GM11168 (cell line): ENCODE data around the gene CYP11A1.

Source experiments
- in situ Hi-C: fragments of 300-500 bp; cut with MboI; formaldehyde crosslinking; loops from one replicate; pipeline ENCODE4 v1.12.0; 2022; ENCODE audit warnings: low sequenced_read_pairs; ENCODE audit not compliant: unreplicated experiment

CYP11A1 gene

DNA sequence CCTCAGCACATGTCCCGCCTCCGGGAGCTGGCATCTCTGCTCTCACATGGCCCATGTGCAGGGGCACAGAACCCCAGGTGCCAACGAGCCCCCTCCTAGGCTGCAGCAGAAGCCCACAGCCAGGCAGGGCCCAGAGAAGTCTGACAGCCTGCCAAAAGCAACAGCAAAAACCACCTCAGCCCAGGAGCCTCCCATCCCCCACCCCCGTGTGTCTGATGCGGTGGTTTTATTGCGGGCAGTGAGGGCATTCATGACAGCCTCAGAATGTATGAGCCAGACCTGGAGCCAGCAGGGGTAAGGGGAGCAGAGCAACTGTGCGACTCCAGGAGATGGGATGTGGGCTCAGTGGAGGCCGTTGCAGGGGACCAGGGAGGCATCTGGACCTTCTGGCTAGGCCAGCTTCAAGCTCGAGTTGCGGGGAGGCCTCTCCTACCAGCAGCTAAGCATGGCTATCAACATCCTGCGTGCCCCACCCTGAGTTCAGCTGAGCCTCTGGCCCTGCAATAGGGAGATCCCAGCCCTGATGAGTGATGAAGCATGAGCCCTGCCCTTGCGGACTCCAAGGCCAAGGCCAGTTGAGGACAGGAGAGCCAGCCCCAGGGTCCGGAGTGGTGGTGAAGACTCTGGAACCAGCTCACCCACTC lies 52.5 kb downstream of the CYP11A1 start:
- in situ Hi-C loops, result no loop called here

DNA sequence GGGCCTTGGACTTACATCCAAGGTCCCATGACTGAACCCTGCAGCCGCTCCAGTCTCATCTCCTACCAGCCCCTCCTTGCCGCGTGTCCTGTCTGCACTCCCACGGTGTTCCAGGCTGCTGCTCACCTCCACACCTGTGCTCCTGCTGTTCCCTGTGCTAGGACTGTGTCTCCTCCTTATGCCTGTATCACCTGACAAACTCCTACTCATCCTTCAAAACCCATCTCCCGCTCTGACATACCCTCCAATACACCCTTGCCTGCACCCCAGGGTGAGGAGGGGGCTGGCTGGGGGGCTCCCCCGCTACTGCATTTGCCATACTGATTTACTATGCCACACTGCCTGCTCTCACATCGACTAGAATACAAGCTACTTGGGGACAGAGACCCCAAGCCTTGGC lies 53.6 kb downstream of the CYP11A1 start:
- in situ Hi-C loops, result no loop called here

DNA sequence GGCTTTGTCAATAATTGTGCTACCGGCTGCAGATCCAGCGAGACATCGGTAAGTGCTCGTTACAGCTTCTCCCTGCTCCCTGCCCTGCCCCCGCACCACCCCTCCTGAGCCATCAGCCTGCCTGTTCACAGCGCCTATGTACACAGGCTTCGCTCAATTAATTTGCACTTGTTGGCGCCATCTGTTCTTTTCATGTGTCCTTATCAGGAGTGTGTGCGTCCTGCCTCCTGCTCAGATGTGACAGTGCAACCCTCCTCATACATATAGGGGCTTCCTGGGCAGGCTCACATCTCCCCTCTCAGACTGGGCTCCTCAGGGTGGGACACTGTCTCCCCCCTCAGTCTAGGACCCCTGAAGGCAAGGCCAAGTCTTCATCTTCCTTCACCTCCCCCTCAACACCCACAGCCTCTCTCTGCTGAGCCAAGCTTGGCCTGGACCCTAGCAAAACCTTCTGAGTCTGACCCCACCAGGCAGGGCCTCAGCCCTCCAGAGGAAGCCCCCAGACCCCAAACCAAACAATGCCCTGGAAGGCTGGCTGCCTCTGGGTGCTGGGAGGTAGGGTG lies 54.9 kb downstream of the CYP11A1 start:
- in situ Hi-C loops, result no loop called here

DNA sequence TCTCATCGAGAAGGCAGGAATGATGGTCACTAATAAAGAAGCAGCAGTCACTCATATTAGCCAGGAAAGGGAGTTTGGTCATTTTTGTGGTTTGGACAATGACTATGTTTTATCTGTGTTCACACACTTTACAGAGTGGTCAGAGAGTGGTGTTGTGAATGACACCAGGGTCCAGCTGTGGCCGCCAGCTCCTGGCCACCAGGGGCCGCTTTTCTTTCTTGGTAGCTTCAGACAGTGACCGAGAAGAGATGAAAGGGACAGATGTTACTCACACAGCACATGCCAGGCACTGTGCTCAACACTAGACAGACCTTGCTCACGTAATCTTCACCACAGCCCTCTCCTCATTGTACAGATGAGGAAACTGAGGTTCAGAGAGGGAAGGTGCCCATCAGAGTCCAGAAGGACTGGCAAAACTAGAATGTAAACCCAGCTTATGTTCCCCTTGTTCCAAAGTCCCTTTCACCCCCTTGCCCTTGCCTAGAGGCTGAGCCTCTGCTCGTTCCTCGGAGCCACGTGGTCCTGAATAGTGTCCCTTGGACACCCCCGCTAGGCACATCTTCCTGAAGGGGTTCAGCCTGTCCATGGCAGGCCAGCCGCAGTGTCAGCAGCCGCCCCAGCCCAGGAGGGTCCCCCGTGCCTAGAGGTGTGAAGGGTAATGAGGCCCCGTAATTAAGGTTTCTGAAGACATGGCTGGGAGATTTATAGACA lies 55.6 kb downstream of the CYP11A1 start:
- in situ Hi-C loops, result no loop called here

DNA sequence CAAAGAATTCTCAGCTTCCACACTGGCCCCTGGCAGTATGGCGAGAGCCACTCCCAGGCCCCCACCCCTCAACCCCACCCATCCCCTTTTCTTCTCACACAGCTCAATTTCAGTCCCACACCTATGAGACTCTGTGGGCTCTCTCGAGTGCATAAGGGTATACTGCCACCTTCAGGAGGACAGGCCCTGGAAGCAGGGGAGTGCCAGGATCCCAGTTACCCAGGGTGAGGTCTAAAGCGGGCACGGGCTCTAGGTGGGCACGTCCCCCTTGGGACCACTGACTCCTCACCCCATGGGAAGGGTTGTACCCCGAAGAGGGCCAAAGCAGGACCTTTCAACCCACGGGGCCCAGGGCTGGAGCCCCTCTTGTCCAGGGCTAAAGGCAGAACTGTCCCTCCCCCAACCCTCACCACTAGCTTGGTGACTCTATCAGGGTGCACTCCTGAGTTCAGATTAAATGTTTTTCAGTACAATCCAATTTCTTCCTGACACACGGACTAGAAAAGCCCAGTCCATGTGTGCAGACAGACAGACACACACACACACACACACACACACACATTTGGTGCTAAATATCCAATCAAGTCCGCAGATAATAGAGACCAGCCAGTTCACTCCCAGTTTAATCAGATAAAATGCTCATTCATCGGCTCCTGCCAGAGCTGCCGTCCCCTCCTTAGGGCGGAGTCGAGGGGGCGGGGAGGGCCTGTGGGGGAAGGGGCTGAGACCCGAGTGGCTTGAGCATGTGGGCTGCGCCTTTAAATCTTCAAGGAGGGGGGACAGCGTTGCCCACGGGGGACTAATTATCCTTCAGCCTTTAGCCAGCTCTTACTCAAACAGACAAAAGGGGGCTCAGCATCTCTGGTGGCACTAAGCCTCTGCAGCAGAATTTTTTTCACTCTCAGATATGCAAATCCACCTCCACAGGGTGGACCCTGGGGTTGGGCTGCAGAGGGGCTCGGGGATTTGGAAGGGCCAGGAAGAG lies 59.3 kb downstream of the CYP11A1 start:
- in situ Hi-C loops, result loop anchor here (5.0 kb wide), 1 partner anchor 171 kb away; no protein-coding TSS in a partner anchor

DNA sequence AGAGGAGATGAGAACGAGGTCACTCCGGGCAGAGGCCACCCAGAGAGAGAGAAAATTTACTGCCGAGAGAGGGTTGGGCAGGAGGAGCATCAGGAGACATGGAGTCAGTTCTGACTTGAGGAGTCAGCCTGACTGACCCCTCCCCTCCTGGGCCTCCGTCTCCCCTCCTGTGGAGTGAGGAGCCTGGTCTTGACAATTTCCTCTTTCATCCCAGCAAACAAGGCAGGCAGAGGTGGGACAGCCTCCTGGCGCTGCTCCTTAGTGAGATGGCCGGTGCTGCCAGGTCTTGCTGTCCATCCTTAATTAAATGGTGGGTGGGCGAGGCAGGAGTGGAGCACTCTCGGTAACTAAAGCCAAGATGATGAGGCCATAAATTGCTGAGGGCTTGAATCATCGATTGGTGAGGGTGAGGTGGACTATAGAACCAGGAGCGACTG lies 60.6 kb downstream of the CYP11A1 start:
- in situ Hi-C loops, result loop anchor here (5.0 kb wide), 1 partner anchor 169 kb away; no protein-coding TSS in a partner anchor

DNA sequence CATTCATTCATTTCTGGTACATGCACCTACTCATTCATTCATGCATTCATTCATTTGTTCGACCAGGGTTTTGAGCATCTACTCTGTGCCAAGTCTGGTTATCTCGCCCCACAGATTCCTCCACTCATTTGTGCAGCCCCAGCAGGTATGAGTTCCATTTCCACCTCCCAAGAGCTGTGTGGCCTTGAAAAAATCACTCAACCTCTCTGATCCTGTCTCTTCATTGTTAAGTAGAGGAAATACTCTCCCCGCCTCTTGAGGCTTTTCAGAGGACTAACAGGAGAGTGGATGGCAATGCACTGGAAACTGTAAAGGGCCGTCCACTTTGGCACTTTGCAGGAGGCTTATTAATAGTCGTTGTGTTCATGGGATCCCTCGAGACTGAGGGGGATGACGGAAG lies 61.8 kb downstream of the CYP11A1 start:
- in situ Hi-C loops, result loop anchor here (5.0 kb wide), 1 partner anchor 168 kb away; no protein-coding TSS in a partner anchor

DNA sequence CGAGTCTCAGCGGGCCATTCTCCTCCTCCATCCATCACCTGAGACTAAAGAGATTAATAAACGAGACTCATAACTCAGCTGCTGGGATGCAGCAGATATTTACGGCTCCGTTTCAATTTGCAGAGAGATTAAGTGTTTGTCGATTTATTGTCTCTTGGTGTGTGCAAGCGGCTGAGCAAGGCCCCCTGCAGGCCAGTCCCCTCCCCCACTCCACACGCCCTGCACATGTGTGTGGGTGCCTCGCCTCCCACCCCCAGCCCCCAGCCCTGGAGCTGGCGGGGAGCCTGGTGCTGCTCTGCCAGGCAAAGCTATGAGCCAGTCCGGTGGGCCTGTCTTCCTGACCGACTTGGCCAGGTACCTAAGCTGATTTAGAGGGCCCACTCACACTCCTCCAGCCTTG lies 63.0 kb downstream of the CYP11A1 start:
- in situ Hi-C loops, result no loop called here

DNA sequence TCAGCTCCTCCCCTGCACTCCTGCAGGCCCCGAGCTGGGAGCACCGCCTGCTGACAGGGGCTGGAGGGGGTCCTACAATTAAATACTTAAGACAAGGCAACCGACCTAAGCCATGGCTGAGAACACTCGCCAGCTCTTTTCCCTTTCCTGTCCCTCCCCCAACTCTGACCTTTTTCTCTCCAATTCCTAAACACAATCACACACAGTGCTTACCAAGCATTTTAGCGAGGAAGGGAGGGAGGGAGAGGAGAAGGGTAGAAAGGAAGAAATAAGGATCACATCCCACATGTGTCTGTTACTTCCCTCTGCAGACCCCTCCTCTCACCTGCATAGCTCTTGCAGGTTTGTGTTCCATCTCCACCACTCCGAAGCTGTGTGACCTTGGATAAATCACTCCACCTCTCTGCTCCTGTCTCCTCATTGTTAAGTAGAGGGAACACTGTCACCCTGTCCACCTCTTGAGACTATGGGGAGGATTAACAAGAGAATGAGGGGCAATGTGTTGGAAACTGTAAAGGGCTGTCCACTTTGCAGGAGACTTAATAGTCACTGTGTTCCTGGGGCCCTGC lies 63.6 kb downstream of the CYP11A1 start:
- in situ Hi-C loops, result no loop called here

DNA sequence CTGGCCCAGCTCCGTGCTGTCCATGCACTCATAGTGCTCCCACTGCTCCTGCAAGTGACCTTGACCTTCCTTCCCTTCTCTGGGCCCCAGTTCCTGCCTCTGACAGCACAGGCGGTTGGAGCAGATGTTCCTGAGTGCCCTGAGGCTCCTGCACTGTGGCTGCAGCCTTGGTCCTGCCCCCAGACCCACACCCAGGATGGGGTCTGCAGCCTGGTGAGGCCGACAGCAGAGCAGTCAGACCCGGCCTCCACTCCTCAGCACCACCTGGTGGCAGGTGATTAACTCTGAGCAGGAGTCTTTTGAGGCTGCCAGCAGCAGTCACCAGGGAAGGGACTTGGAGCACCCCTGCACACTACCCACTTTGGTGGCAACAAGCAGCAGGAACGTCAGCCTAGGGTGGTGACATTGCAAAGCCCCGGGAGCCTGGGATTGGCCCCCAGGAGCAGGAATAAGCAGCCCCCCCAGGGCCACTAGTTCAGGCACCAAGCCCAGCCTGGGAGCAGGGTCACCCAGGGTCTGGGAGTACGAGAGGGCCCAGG lies 64.6 kb downstream of the CYP11A1 start:
- in situ Hi-C loops, result no loop called here

DNA sequence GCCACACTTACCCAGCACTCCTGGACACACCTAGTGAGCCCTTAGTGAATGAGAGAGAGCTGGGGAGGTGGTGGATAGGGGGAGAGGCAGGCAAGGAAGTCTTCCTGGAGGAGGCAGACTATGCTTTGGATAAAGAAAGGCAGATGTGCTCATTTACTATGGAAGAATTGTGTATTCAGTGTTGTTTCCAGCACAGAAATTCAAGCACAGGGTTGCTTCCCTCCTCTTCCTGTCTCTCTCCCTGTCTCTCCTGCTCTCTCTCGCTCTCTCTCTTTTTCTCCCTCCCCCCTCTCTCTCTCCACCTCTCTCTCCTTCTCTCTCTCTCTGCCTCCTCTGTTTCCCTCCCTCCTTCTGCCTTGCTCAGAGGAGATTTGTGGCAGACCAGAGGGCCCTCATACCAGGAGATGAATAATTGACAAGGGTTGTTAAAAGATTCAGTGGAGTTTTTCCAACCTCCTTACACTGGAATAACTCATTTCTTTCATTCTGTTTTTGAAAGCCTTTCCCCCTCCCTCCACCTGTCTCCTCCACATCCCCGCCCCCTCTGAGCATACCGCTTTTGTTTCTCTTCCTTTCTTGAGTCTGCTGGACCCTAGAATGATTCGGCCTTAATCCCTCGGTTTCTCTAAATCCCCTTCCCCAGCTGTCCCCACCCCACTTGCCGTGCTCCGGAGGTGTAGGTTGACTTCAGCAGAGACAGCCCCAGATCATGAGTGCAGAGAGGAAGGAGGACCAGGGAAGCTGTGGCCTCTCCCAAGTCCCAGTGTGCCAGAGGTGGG lies 65.7 kb downstream of the CYP11A1 start:
- in situ Hi-C loops, result no loop called here

DNA sequence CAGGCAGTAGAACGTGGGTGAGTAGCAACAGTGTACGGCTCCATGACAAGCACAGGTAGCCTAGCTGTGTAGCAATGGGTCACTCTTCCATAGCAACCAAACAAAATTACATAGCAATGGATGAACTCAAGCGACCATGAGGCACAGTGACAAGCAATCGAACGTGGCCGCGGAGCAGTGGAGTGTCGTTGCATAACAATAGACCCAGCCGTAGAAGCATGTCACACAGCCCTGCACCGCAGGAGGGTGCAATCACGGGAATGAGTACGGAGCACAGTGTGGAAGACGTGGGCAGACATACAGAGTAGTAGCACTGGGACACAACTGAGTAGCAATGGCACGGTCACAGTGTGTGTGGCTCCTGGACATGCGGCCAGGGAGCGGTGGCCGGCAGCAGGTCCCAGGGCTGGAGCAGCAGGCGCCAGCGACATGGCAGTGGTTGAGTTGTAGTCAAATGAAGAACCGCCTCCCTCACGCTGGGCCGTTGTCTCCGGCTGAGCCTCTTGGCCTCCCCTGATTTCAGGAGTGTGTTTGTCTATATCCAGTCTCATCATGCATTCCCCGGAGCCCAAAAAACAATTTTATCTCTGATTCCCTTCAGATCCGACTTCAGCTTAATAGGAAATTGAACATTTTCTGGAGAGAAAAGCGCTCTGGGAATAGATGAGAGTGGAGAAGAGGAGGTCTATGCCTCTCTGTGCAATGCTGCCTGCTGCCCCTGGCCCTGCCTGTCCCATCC lies 67.2 kb downstream of the CYP11A1 start:
- in situ Hi-C loops, result no loop called here

DNA sequence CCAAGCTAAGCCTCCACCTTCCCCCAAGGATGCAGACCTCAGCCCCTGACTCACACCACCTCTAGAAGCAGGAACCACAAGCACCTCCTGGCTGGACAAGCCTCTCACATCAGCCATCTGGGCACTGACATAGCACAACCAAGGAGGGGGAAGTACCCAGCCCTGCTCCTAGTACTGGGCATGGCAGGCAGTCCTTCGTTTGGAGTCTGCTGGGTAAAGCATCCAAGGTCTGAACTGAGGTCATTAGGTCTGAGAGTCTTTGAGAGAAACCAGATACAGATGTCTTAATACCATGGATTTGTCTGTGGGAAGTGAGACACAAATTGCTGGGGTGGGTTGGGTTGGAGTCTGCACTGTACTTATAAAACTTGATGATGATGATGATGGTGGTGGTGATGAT lies 69.6 kb downstream of the CYP11A1 start:
- in situ Hi-C loops, result no loop called here

DNA sequence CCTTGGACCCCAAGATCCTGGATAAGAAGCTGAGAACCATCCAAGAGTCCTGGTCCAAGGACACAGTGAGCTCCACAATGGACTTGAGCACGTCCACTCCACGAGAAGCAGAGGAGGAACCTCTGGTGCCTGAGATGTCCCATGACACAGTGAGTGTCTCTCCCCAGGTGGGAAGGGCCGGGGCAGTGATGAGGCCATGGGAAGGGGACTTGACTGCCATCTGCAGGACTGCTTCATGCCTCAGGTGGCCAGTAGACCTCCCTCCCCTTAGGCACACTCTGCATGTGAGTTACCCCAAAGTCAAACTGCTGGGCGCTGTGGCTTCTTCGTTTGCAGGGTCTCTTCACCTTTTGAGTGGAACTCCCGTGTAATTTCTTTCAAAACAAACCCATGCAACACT lies 71.6 kb downstream of the CYP11A1 start:
- in situ Hi-C loops, result no loop called here

DNA sequence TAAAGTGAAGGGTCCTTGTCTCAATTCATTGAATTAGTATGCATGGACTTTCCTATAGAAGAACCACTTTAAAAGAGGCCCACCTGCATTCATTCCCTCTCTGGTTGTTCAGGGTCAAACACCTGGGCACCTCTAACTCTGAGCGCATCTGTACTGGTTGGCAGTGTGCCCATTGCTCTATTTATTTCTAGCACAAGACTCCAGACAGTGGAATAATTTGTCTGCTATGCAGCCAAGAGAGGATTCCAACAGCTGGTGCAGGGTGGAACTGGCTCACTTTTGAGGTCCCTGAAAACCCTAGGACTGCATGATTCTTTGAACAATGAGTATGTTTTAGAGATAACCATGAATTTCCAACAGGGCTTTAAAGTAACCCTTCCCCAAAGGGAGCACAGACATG lies 73.4 kb downstream of the CYP11A1 start:
- in situ Hi-C loops, result no loop called here

DNA sequence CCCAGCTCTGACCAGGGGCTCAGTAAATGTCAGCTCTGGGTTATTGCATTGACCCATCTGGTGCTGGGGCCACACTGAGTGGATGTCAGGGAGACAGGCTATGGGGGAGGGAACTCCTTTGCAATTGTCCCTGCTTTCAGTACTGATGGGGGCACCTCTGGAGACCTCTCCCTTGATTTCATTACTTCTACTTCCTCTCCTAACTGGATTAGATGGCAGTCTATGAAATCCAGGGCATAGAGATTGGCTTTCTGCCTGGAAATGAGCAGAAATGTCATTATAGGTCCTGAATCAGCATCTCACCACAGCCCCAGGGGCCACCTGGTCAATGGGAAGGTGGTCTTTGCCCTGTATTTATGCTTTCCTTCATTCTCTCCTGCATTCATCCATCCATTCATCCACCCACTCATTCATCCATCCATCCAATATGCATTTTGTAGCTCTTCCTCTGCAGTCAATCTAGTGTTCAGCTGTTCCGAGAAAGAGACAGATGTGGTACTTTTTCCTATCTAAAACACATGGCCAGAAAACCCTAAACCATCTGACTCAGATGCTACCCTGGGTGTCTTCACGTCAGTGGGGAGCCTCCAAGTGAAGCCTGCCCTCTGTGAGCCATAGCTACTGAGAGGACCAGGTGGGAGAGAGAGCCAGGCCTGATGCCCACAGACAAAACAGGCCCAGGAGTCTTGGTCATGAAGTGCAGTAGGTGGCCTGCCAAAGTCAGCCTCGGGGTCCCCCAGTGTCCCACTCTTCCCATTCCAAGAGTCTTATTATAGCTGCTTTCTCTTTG lies 74.2 kb downstream of the CYP11A1 start:
- in situ Hi-C loops, result no loop called here
